ENCODE measurements around the gene PEMT. TPM values are rescaled to one million over a fixed set of nuclear protein-coding genes. Genes with fewer than 3 reads are reported as not detected.

PEMT gene
- total and polyA plus RNA-seq, 2 donors (not counting 1 experiment from before 2014, with no cell fraction given): 18.0 to 18.6 TPM

- H2AFZ ChIP-seq (ENCODE audit: low read length): no peak overlapping the region
- no peak for TF ChIP-seq EZH2 (IDR thresholded peaks at IDR 0.05; ENCODE audit: low read length, missing control alignments)
- TF ChIP-seq, protein P1, sequence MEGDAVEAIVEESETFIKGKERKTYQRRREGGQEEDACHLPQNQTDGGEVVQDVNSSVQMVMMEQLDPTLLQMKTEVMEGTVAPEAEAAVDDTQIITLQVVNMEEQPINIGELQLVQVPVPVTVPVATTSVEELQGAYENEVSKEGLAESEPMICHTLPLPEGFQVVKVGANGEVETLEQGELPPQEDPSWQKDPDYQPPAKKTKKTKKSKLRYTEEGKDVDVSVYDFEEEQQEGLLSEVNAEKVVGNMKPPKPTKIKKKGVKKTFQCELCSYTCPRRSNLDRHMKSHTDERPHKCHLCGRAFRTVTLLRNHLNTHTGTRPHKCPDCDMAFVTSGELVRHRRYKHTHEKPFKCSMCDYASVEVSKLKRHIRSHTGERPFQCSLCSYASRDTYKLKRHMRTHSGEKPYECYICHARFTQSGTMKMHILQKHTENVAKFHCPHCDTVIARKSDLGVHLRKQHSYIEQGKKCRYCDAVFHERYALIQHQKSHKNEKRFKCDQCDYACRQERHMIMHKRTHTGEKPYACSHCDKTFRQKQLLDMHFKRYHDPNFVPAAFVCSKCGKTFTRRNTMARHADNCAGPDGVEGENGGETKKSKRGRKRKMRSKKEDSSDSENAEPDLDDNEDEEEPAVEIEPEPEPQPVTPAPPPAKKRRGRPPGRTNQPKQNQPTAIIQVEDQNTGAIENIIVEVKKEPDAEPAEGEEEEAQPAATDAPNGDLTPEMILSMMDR (conservative IDR thresholded peaks at IDR 0.05 in 1 of 2, IDR thresholded peaks at IDR 0.05 in 1 of 2; ENCODE audit: low read depth in 1 of 2, low read length in 2 of 2): no peak
- no peaks in the 10 kb centered on the region for H3K79me2 ChIP-seq (ENCODE audit: control insufficient read depth, insufficient read depth, low read length)
- H3K4me3 ChIP-seq (replicated peaks in 1 of 4; ENCODE audit: control extremely low read depth in 1 of 4, insufficient read depth in 1 of 4, low read depth in 3 of 4, low read length in 4 of 4): no peak overlapping the region
- H3K27me3 ChIP-seq (ENCODE audit: control insufficient read depth, insufficient read depth, low read length): peaks cover 8% of the 10 kb centered on the region
- no peak overlapping the region for H3K9ac ChIP-seq (ENCODE audit: insufficient read depth, low read length)
- no peaks in the 10 kb centered on the region for H3K4me1 ChIP-seq (ENCODE audit: control insufficient read depth, extremely low read depth, insufficient read depth, low read length)
- H4K20me1 ChIP-seq (ENCODE audit: control insufficient read depth, extremely low read depth, insufficient read depth, low read length): no peaks in the 10 kb centered on the region
- H3K9me3 ChIP-seq (ENCODE audit: control insufficient read depth, insufficient read depth, low read depth, low read length): peaks cover 1% of the 10 kb centered on the region
- no peak overlapping the region for H3K4me2 ChIP-seq (ENCODE audit: extremely low read depth, insufficient read depth, low read length)
- H3K36me3 ChIP-seq (ENCODE audit: control insufficient read depth, insufficient read depth, low read length): no peaks in the 10 kb centered on the region
- no peak for DNase-seq (ENCODE audit: low read depth in 2 of 2)
- H3K27ac ChIP-seq (ENCODE audit: insufficient read depth, low read length): no peak overlapping the region
Observed at GRCh38 chr17:17457680-17458079, 133.8 kb downstream of the PEMT start.

DNA sequence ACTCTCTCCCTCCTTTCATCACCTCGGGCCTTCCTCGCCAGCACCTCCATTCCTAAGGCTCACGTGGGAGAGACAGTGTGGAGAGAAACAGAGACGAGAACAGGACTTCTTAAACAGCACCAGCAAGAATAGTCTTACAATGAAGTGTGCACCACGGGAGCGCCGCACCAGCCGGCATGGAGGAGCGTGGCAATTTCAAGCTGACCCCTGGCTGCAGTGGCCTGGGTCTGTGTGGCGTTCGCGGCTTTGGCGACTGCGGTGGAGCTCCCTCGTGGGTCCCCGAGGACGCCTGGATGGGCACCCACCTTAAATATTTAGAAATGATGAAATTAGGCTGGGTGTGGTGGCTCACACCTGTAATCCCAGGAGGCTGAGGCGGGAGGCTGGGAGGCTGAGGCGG, 135.3 kb downstream of the PEMT start:
- peaks cover 6% of the 10 kb centered on the region for H3K27me3 ChIP-seq (ENCODE audit: control insufficient read depth, insufficient read depth, low read length)
- no peaks in the 10 kb centered on the region for H3K79me2 ChIP-seq (ENCODE audit: control insufficient read depth, insufficient read depth, low read length)
- no peaks in the 10 kb centered on the region for H4K20me1 ChIP-seq (ENCODE audit: control insufficient read depth, extremely low read depth, insufficient read depth, low read length)
- no peak overlapping the region for H3K4me3 ChIP-seq (replicated peaks in 1 of 4; ENCODE audit: control extremely low read depth in 1 of 4, insufficient read depth in 1 of 4, low read depth in 3 of 4, low read length in 4 of 4)
- no peak overlapping the region for H3K27ac ChIP-seq (ENCODE audit: insufficient read depth, low read length)
- H3K4me2 ChIP-seq (ENCODE audit: extremely low read depth, insufficient read depth, low read length): no peak overlapping the region
- peaks cover 1% of the 10 kb centered on the region for H3K9me3 ChIP-seq (ENCODE audit: control insufficient read depth, insufficient read depth, low read depth, low read length)
- TF ChIP-seq, protein P1 (conservative IDR thresholded peaks at IDR 0.05 in 1 of 2, IDR thresholded peaks at IDR 0.05 in 1 of 2; ENCODE audit: low read depth in 1 of 2, low read length in 2 of 2): no peak
- TF ChIP-seq EZH2 (IDR thresholded peaks at IDR 0.05; ENCODE audit: low read length, missing control alignments): no peak
- no peak for DNase-seq (ENCODE audit: low read depth in 2 of 2)
- no peaks in the 10 kb centered on the region for H3K36me3 ChIP-seq (ENCODE audit: control insufficient read depth, insufficient read depth, low read length)
- no peak overlapping the region for H3K9ac ChIP-seq (ENCODE audit: insufficient read depth, low read length)
- no peak overlapping the region for H2AFZ ChIP-seq (ENCODE audit: low read length)
- no peaks in the 10 kb centered on the region for H3K4me1 ChIP-seq (ENCODE audit: control insufficient read depth, extremely low read depth, insufficient read depth, low read length)

Other genes starting within 250 kb of the PEMT start
- gene MED9, start 114.7 kb downstream of the PEMT start, total RNA-seq: 11.7 and 12.3 TPM in 2 replicates
- 10.5 and 11.9 TPM in 2 replicates for gene MED9, start 114.7 kb downstream of the PEMT start, polyA plus RNA-seq
- 0.26 and 2.6 TPM in 2 replicates for gene RASD1, start 95.3 kb downstream of the PEMT start, total RNA-seq
- gene RASD1, start 95.3 kb downstream of the PEMT start, polyA plus RNA-seq: 0.32 and 0.34 TPM in 2 replicates
- gene RAI1, start 89.8 kb upstream of the PEMT start, total RNA-seq: 4.1 and 6.6 TPM in 2 replicates
- gene RAI1, start 89.8 kb upstream of the PEMT start, polyA plus RNA-seq: 2.1 TPM in 2 replicates
- 51.9 and 77.6 TPM in 2 replicates for gene SREBF1, start 245.3 kb upstream of the PEMT start, total RNA-seq
- 29.7 and 49.1 TPM in 2 replicates for gene SREBF1, start 245.3 kb upstream of the PEMT start, polyA plus RNA-seq

All from fibroblast of lung (primary cell).